CD4-positive, alpha-beta T cell (primary cell): ENCODE data around the gene IGF2R. TPM values are rescaled to one million over a fixed set of nuclear protein-coding genes. Genes with fewer than 3 reads are reported as not detected.

ENCODE experiments used
- ATAC-seq: fragments of 200-7000 bp; cut with Tn5 transposase; one replicate; pipeline ENCODE4 v1.10.0; 2022; ENCODE audit warnings: mild to moderate bottlenecking; ENCODE audit not compliant: poor library complexity
- CTCF ChIA-PET: fragments of 350-600 bp; sonication (Branson Sonifier 250); formaldehyde crosslinking; loops from one replicate; lab custom pipeline; 2021; ENCODE audit warnings: antibody characterized with exemption, inconsistent platforms; lab: Charles Lee
- POLR2A ChIA-PET: fragments of 350-600 bp; sonication (Branson Sonifier 250); formaldehyde crosslinking; loops from one replicate; lab custom pipeline; 2021; ENCODE audit warnings: antibody characterized with exemption, inconsistent platforms; lab: Charles Lee
- DNase-seq, 14 experiments: peaks; one replicate each; pipeline ENCODE4 v3.0.0-alpha.2; 2013 to 2020; ENCODE audit warnings: mixed read lengths in 2 of 14
- H3K27ac ChIP-seq, 2 donors: one replicate each; pipeline versions ENCODE4 v1.5.1 to v1.7.0; 2013; ENCODE audit warnings: low read length in 2 of 2, low read depth in 1 of 2, mild to moderate bottlenecking in 1 of 2
- H3K27me3 ChIP-seq, 2 experiments: 1 replicate in 1 of 2; 2 replicates in 1 of 2; pipeline versions ENCODE4 v1.6.1 to v1.7.0; 2013; ENCODE audit warnings: low read length in 2 of 2, control low read depth in 1 of 2, mild to moderate bottlenecking in 1 of 2, moderate library complexity in 1 of 2; ENCODE audit not compliant: insufficient read depth in 2 of 2, control insufficient read depth in 1 of 2
- H3K36me3 ChIP-seq: one replicate; pipeline ENCODE4 v1.6.1; 2013; ENCODE audit warnings: low read length, control low read depth; ENCODE audit not compliant: insufficient read depth
- H3K4me1 ChIP-seq: one replicate; pipeline ENCODE4 v1.6.1; 2013; ENCODE audit warnings: low read length, control low read depth; ENCODE audit not compliant: insufficient read depth
- H3K4me3 ChIP-seq: one replicate; pipeline ENCODE4 v1.5.1; 2013; ENCODE audit warnings: mild to moderate bottlenecking, low read length, moderate library complexity
- H3K9me3 ChIP-seq, 2 experiments: 1 replicate in 1 of 2; 2 replicates in 1 of 2; pipeline versions ENCODE4 v1.6.1 to v1.7.0; 2013; ENCODE audit warnings: low read length in 2 of 2, mild to moderate bottlenecking in 2 of 2, control low read depth in 1 of 2, moderate library complexity in 1 of 2; ENCODE audit not compliant: control insufficient read depth in 1 of 2, insufficient read depth in 1 of 2
- H3K27ac Mint-ChIP-seq: one replicate; pipeline ENCODE4 v1.8.0; 2020; ENCODE audit warnings: mixed read lengths
- H3K27me3 Mint-ChIP-seq: one replicate; pipeline ENCODE4 v1.8.0; 2021; ENCODE audit warnings: mixed read lengths
- H3K36me3 Mint-ChIP-seq: one replicate; pipeline ENCODE4 v1.8.0; 2021; ENCODE audit warnings: low read depth, mixed read lengths
- H3K4me1 Mint-ChIP-seq: one replicate; pipeline ENCODE4 v1.8.0; 2021; ENCODE audit warnings: low read depth, mixed read lengths
- H3K4me3 Mint-ChIP-seq: one replicate; pipeline ENCODE4 v1.8.0; 2020; ENCODE audit warnings: mild to moderate bottlenecking, mixed read lengths
- H3K9me3 Mint-ChIP-seq: one replicate; pipeline ENCODE4 v1.8.0; 2020; ENCODE audit warnings: mixed read lengths
- CTCF ChIP-seq: fragments of 200-600 bp; IDR thresholded peaks from one replicate; pipeline ENCODE4 v1.8.0; 2022; ENCODE audit warnings: antibody characterized with exemption, mild to moderate bottlenecking
- intact Hi-C, 2 experiments: fragments of 100-400 bp; cut with DNase I in 1 of 2; cut with micrococcal nuclease in 1 of 2; formaldehyde crosslinking; loops; one replicate each; pipeline versions ENCODE4 v1.15.1 to v1.9.0; 2023 to 2025; cut with DNase I, micrococcal nuclease
- total RNA-seq, 174 experiments: library from RNA in 2 of 174; stranded (reverse) in 2 of 174; gene quantifications; one replicate each; pipeline ENCODE4 v1.2.3 and lab custom pipeline; 2021 to 2026

The IGF2R gene
- total RNA-seq, 2 experiments from 2014 or later = 43.8 to 46.7 TPM

DNA sequence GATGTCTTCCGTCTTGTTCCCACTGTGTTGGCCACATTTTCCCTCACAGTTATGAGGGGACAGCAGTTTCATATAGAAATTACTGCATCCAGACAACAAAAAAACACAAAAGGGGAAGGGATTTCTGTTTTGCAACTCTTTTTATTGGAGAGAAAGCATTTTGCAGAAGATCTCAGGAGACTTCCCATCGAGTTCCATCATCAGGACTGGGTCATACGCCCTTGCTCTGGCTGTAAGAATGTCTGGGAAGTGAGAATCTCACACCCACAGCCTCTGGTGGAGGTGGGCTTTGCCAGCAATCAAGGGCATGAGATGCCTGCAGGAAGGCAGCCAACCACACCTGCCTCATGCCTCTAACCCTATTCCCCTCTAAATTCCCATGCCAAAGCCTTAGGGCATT is 5.8 kb upstream of the IGF2R start:
- Histone ChIP-seq H3K4me3 (no peak overlapping the region), H3K27me3 (no peaks in the 10 kb centered on the region), H3K9me3 (no peaks in the 10 kb centered on the region), H3K27ac (no peak overlapping the region), H3K4me1 (no peaks in the 10 kb centered on the region), H3K36me3 (no peaks in the 10 kb centered on the region)
- no peaks in the 10 kb centered on the region for H3K36me3 Mint-ChIP-seq
- ChIA-PET CTCF (no interaction called here), POLR2A (interaction anchor here (0.5 kb wide), 1 partner anchor 8 kb away, joined by 3 read pairs; no protein-coding TSS in a partner anchor)
- no peaks in the 10 kb centered on the region for H3K9me3 Mint-ChIP-seq
- no peak for ATAC-seq
- no peak overlapping the region for H3K27ac Mint-ChIP-seq
- H3K27me3 Mint-ChIP-seq = no peaks in the 10 kb centered on the region
- DNase-seq = no peak
- H3K4me3 Mint-ChIP-seq = no peak overlapping the region
- intact Hi-C loops = loop anchor here in 1 of 2 experiments (10.0 kb wide), 1 partner anchor 562 kb away; no protein-coding TSS in a partner anchor
- no peaks in the 10 kb centered on the region for H3K4me1 Mint-ChIP-seq
- TF ChIP-seq CTCF = no peak

GRCh38 chr6:159964046-159964445 is 4.8 kb upstream of the IGF2R start:
- H3K36me3 Mint-ChIP-seq = peaks cover 4% of the 10 kb centered on the region
- ATAC-seq (no peak), DNase-seq (no peak)
- H3K36me3 ChIP-seq = no peaks in the 10 kb centered on the region
- no peak overlapping the region for H3K27ac ChIP-seq
- ChIA-PET CTCF (no interaction called here), POLR2A (interaction anchor here (0.7 kb wide), 1 partner anchor 10 kb away, joined by 3 read pairs; no protein-coding TSS in a partner anchor)
- H3K9me3 Mint-ChIP-seq = no peaks in the 10 kb centered on the region
- H3K4me1 ChIP-seq = peaks cover 6% of the 10 kb centered on the region
- TF ChIP-seq CTCF = no peak
- H3K9me3 ChIP-seq = no peaks in the 10 kb centered on the region
- no peak overlapping the region for H3K4me3 ChIP-seq
- no peak overlapping the region for H3K4me3 Mint-ChIP-seq
- intact Hi-C loops = loop anchor here in 1 of 2 experiments (10.0 kb wide), 1 partner anchor 561 kb away; no protein-coding TSS in a partner anchor
- no peaks in the 10 kb centered on the region for H3K27me3 Mint-ChIP-seq
- no peak overlapping the region for H3K27ac Mint-ChIP-seq
- no peaks in the 10 kb centered on the region for H3K27me3 ChIP-seq
- H3K4me1 Mint-ChIP-seq = peaks cover 5% of the 10 kb centered on the region

DNA sequence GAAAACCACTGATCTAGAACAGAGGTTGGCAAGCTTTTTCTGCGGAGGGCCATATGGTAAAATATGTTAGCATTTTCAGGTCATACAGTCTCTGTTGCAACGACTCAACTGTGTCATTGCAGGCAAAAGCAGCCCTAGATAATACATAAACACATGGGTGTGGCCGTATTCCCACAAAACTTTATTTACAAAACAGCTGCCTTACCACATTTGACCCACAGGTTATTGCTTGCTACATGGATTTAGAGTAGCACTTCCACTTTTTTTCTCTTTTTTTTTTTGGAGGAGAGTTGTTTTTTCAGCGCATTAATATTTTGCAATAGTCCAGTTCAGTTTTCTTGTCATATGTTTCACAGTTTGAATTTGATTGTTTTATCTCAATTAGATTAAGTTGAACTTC is 2.5 kb upstream of the IGF2R start:
- Histone ChIP-seq H3K36me3 (no peaks in the 10 kb centered on the region), H3K27me3 (no peaks in the 10 kb centered on the region), H3K4me1 (peaks cover 22% of the 10 kb centered on the region), H3K27ac (no peak overlapping the region), H3K9me3 (no peaks in the 10 kb centered on the region), H3K4me3 (no peak overlapping the region)
- no peak for ATAC-seq
- no peak for DNase-seq
- POLR2A ChIA-PET = interaction anchor here (0.6 to 3.8 kb wide), 2 partner anchors 16 to 240 kb away, joined by 3 to 20 read pairs; partner anchors contain the start of gene WTAP
- Mint-ChIP-seq H3K4me1 (peaks cover 22% of the 10 kb centered on the region), H3K9me3 (no peaks in the 10 kb centered on the region), H3K36me3 (peaks cover 9% of the 10 kb centered on the region), H3K27ac (peak overlapping the region; percentile 11), H3K27me3 (no peaks in the 10 kb centered on the region), H3K4me3 (peak overlapping the region; percentile 32)
- TF ChIP-seq CTCF = no peak
- intact Hi-C loops = loop anchor here in 1 of 2 experiments (2.0 to 10.0 kb wide), 2 partner anchors 178 to 558 kb away; partner anchors contain the start of gene TCP1
- CTCF ChIA-PET = no interaction called here
